ENCODE data around the gene C19orf38.

DNA sequence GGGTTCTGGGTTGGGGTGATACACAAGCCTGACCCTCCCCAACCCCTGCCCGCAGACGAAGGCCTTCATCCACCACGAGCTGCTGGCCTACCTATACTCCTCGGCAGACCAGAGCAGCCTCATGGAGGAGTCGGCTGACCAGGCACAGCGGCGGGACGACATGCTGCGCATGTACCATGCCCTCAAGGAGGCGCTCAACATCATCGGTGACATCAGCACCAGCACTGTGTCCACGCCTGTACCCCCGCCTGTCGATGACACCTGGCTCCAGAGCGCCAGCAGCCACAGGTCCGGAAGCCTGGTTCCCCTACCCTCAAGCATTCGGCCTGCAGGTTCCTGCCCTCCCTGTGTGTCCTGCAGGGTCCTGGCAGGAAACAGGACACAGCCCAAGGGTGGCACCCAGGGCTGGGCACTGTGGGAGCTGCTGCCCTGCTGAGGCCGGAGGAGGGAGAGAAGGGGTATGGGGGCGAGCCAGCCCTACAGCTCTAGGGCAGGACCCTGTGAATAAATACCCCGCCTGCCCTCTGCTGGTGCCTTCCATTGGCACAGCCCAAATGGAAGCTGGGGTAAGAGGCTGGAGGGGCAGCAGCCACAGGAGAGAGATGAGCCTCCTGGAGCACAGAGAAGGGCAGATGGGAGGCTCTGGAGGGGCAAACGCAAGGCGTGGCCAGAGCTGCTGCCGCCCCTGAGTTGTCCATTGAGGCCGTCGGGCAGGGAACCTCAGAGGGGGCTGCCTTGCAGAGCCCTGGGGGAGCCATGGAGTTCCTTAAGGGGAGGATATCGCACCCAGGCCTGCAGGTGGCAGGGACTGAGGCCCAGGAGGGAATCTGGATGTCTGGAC lies 19.0 kb upstream of the C19orf38 start:
- no peak for TF ChIP-seq EZH2 (IDR thresholded peaks at IDR 0.05; ENCODE audit: borderline replicate concordance, insufficient read depth, low read depth, low read length, poor library complexity, severe bottlenecking)
- TF ChIP-seq, protein P1, sequence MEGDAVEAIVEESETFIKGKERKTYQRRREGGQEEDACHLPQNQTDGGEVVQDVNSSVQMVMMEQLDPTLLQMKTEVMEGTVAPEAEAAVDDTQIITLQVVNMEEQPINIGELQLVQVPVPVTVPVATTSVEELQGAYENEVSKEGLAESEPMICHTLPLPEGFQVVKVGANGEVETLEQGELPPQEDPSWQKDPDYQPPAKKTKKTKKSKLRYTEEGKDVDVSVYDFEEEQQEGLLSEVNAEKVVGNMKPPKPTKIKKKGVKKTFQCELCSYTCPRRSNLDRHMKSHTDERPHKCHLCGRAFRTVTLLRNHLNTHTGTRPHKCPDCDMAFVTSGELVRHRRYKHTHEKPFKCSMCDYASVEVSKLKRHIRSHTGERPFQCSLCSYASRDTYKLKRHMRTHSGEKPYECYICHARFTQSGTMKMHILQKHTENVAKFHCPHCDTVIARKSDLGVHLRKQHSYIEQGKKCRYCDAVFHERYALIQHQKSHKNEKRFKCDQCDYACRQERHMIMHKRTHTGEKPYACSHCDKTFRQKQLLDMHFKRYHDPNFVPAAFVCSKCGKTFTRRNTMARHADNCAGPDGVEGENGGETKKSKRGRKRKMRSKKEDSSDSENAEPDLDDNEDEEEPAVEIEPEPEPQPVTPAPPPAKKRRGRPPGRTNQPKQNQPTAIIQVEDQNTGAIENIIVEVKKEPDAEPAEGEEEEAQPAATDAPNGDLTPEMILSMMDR (IDR thresholded peaks at IDR 0.05): peak; percentile 7
